Stomach (tissue), 19 donors: ENCODE data around the gene RPSA. TPM values are rescaled to one million over a fixed set of nuclear protein-coding genes. Genes with fewer than 3 reads are reported as not detected.

Experiments used
- DNase-seq, 2 donors: peaks; one replicate each; pipeline versions ENCODE4 v3.0.0 to v3.0.0-alpha.2; 2013 to 2019
- H3K27ac ChIP-seq, 5 donors: fragments of 200-600 bp in 4 of 5; sonication (generic) in 4 of 5; one replicate each; pipeline ENCODE4 v1.5.1; 2013 to 2019; ENCODE audit warnings: mild to moderate bottlenecking in 1 of 5, moderate library complexity in 1 of 5
- H3K27me3 ChIP-seq, 3 donors: fragments of 200-600 bp; sonication (generic); one replicate each; pipeline ENCODE4 v1.5.1; 2017 to 2019; ENCODE audit warnings: mixed run types in 1 of 3
- H3K36me3 ChIP-seq, 4 donors: fragments of 200-600 bp; sonication (generic); 1 replicate in 3 of 4; 2 replicates in 1 of 4; pipeline ENCODE4 v1.5.1; 2016 to 2019
- H3K4me1 ChIP-seq, 4 donors: fragments of 200-600 bp; sonication (generic); one replicate each; pipeline ENCODE4 v1.5.1; 2016 to 2019
- H3K4me3 ChIP-seq, 4 donors: fragments of 200-600 bp; sonication (generic) in 3 of 4; one replicate each; pipeline ENCODE4 v1.5.1; 2016 to 2019; ENCODE audit warnings: mild to moderate bottlenecking in 1 of 4
- H3K9me3 ChIP-seq, 4 donors: fragments of 200-600 bp; sonication (generic); one replicate each; pipeline ENCODE4 v1.5.1; 2016 to 2019
- CTCF ChIP-seq, 7 experiments: fragments of 450-650 bp in 4 of 7; fragments of 200-600 bp in 3 of 7; sonication (generic) in 3 of 7; IDR thresholded peaks; one replicate each; pipeline ENCODE4 v1.5.1; 2016 to 2019; ENCODE audit warnings: antibody characterized with exemption in 7 of 7, control low read depth in 2 of 7, mild to moderate bottlenecking in 1 of 7
- EP300 ChIP-seq: sonication (generic); formaldehyde crosslinking; IDR thresholded peaks from one replicate; pipeline ENCODE4 v1.6.1; 2017; ENCODE audit warnings: antibody characterized with exemption
- POLR2A ChIP-seq, 4 donors: fragments of 450-650 bp; IDR thresholded peaks; one replicate each; pipeline ENCODE4 v1.6.1; 2016; ENCODE audit warnings: antibody characterized with exemption in 4 of 4, control low read depth in 2 of 4, mild to moderate bottlenecking in 1 of 4, moderate library complexity in 1 of 4
- POLR2AphosphoS5 ChIP-seq, 3 donors: sonication (generic); formaldehyde crosslinking; IDR thresholded peaks; one replicate each; pipeline ENCODE4 v1.6.1; 2016; ENCODE audit warnings: antibody characterized with exemption in 3 of 3
- whole genome bisulfite sequencing, 5 donors: extraction: QIAGEN DNeasy Blood & Tissue Kit in 3 of 5; methylation state at CpG; one replicate each; pipeline versions ENCODE4 v1.1.5 to v1.1.7; 2013 to 2018; 5-methylcytosine and 5-hydroxymethylcytosine counted together
- intact Hi-C: fragments of 100-400 bp; cut with DNase I; formaldehyde crosslinking; loops from one replicate; pipeline ENCODE4 v1.15.1; 2023; ENCODE audit warnings: low total_unique reads
- long read RNA-seq, 10 donors: transcript quantifications; one replicate each; lab custom pipeline, GENCODE V29; 2026
- polyA plus RNA-seq, 3 donors: library from polyadenylated mRNA; stranded (reverse); fragments of 200-250 nt; gene quantifications; one replicate each; pipeline ENCODE4 v1.2.3, GENCODE V29; 2013
- total RNA-seq, 5 donors: library from RNA; depleted of rRNA; stranded (reverse); fragments of >200 nt; gene quantifications; one replicate each; pipeline versions ENCODE4 v1.1.0 to v1.2.3, GENCODE V29; 2014 to 2016
- donor health status: healthy with polysubstance abuse.
- donor health status: Bipolar disorder and iron deficiency.
- donor health status: healthy.

Gene RPSA
- total RNA-seq (1,000 to 10,000 TPM in 1 of 5 donors, 100 to 1,000 TPM in 4; 346 to 1,202 (median 723) TPM), polyA plus RNA-seq (1,000 to 10,000 TPM; 1,543 to 2,119 (median 2,100) TPM)
- long read RNA-seq, donor 1, transcript RPSA-201 (7 exons, 1,171 nt): major isoform, 130 of 174 reads
- long read RNA-seq, donor 1, transcript RPSA-207 (5 exons, 1,227 nt): minor isoform, 5 of 174 reads
- long read RNA-seq, donor 1, partial matches to known transcripts: 19 of 174 reads
- long read RNA-seq, donor 1, other reads (novel, unspliced or antisense): 10 of 174 reads
- long read RNA-seq, donor 2, transcript RPSA-201 (7 exons, 1,171 nt): major isoform, 185 of 235 reads
- long read RNA-seq, donor 2, partial matches to known transcripts: 33 of 235 reads
- long read RNA-seq, donor 2, other reads (novel, unspliced or antisense): 11 of 235 reads
- long read RNA-seq, donor 3, transcript RPSA-201 (7 exons, 1,171 nt): major isoform, 179 of 244 reads
- long read RNA-seq, donor 3, partial matches to known transcripts: 38 of 244 reads
- long read RNA-seq, donor 3, other reads (novel, unspliced or antisense): 21 of 244 reads
- long read RNA-seq, donor 4, transcript RPSA-201 (7 exons, 1,171 nt): major isoform, 42 of 55 reads
- long read RNA-seq, donor 4, partial matches to known transcripts: 5 of 55 reads
- long read RNA-seq, donor 4, other reads (novel, unspliced or antisense): 5 of 55 reads
- long read RNA-seq, donor 5, transcript RPSA-201 (7 exons, 1,171 nt): major isoform, 390 of 526 reads
- long read RNA-seq, donor 5, transcript RPSA-205 (2 exons, 622 nt): minor isoform, 5 of 526 reads
- long read RNA-seq, donor 5, transcript RPSA-206 (3 exons, 596 nt): minor isoform, 12 of 526 reads
- long read RNA-seq, donor 5, transcript RPSA-207 (5 exons, 1,227 nt): minor isoform, 5 of 526 reads
- long read RNA-seq, donor 5, partial matches to known transcripts: 72 of 526 reads
- long read RNA-seq, donor 5, other reads (novel, unspliced or antisense): 40 of 526 reads
- long read RNA-seq, donor 6: 0 reads
- long read RNA-seq, donor 7, transcript RPSA-206 (3 exons, 596 nt): minor isoform, 7 of 682 reads
- long read RNA-seq, donor 7, transcript RPSA-205 (2 exons, 622 nt): minor isoform, 10 of 682 reads
- long read RNA-seq, donor 7, transcript RPSA-201 (7 exons, 1,171 nt): major isoform, 487 of 682 reads
- long read RNA-seq, donor 7, partial matches to known transcripts: 97 of 682 reads
- long read RNA-seq, donor 7, other reads (novel, unspliced or antisense): 76 of 682 reads
- long read RNA-seq, donor 8, transcript RPSA-201 (7 exons, 1,171 nt): major isoform, 324 of 448 reads
- long read RNA-seq, donor 8, transcript RPSA-206 (3 exons, 596 nt): minor isoform, 6 of 448 reads
- long read RNA-seq, donor 8, transcript RPSA-205 (2 exons, 622 nt): minor isoform, 6 of 448 reads
- long read RNA-seq, donor 8, partial matches to known transcripts: 62 of 448 reads
- long read RNA-seq, donor 8, other reads (novel, unspliced or antisense): 45 of 448 reads
- long read RNA-seq, donor 9, transcript RPSA-206 (3 exons, 596 nt): minor isoform, 22 of 465 reads
- long read RNA-seq, donor 9, transcript RPSA-205 (2 exons, 622 nt): minor isoform, 10 of 465 reads
- long read RNA-seq, donor 9, transcript RPSA-201 (7 exons, 1,171 nt): major isoform, 300 of 465 reads
- long read RNA-seq, donor 9, partial matches to known transcripts: 89 of 465 reads
- long read RNA-seq, donor 9, other reads (novel, unspliced or antisense): 37 of 465 reads
- long read RNA-seq, donor 10, transcript RPSA-207 (5 exons, 1,227 nt): minor isoform, 5 of 302 reads
- long read RNA-seq, donor 10, transcript RPSA-201 (7 exons, 1,171 nt): major isoform, 238 of 302 reads
- long read RNA-seq, donor 10, partial matches to known transcripts: 31 of 302 reads
- long read RNA-seq, donor 10, other reads (novel, unspliced or antisense): 20 of 302 reads

- WGBS, 5 donors: 0 to 1% (median 0%) methylated on average over 52 to 63 of the region's 63 CpGs
- Histone ChIP-seq H3K27ac (peak within 1 kb of the TSS; percentile 77 to 92 (median 91)), H3K4me1 (peaks cover 17 to 42% (median 39%) of the 10 kb centered on the region in 4 donors), H3K36me3 (peaks cover 23 to 45% (median 38%) of the 10 kb centered on the region in 4 donors), H3K4me3 (peak within 1 kb of the TSS; percentile 58 to 93 (median 70)), H3K27me3 (no peaks in the 10 kb centered on the region), H3K9me3 (no peaks in the 10 kb centered on the region)
- intact Hi-C loops: no loop called here
- peak; percentile 77 to 100 (median 97) for TF ChIP-seq POLR2AphosphoS5 (IDR thresholded peaks at IDR 0.05)
- peak in 2 of 4 donors; percentile 90 to 93 for TF ChIP-seq POLR2A (IDR thresholded peaks at IDR 0.05)
- TF ChIP-seq EP300: no peak
- peak in 3 of 7 experiments; percentile 15 to 35 (median 24) for TF ChIP-seq CTCF (IDR thresholded peaks at IDR 0.05)
- peak; percentile 96 to 99 for DNase-seq
Measured at GRCh38 chr3:39406368-39407258, at the start of gene RPSA. RPSA (plus strand) TSS chr3:39406720; CDS start chr3:39407654, 934 bp downstream.

GRCh38 chr3:39358333-39358732, 48.2 kb upstream of the RPSA start:
- WGBS, 5 donors: 77 to 92% (median 87%) methylated on average over 3 of the region's 3 CpGs
- Histone ChIP-seq H3K27ac (no peak overlapping the region), H3K27me3 (no peaks in the 10 kb centered on the region), H3K9me3 (no peaks in the 10 kb centered on the region), H3K36me3 (no peaks in the 10 kb centered on the region), H3K4me1 (no peaks in the 10 kb centered on the region), H3K4me3 (no peak overlapping the region)
- no peak for DNase-seq
- intact Hi-C loops: no loop called here
- TF ChIP-seq POLR2A (IDR thresholded peaks at IDR 0.05) (no peak), EP300 (no peak), POLR2AphosphoS5 (IDR thresholded peaks at IDR 0.05) (no peak), CTCF (IDR thresholded peaks at IDR 0.05) (no peak)

- intact Hi-C loops: no loop called here
- no peaks in the 10 kb centered on the region for H3K36me3 ChIP-seq
- no peak overlapping the region for H3K4me3 ChIP-seq
- H3K4me1 ChIP-seq: no peaks in the 10 kb centered on the region
- no peaks in the 10 kb centered on the region for H3K9me3 ChIP-seq
- no peaks in the 10 kb centered on the region for H3K27me3 ChIP-seq
- DNase-seq: no peak
- TF ChIP-seq CTCF (IDR thresholded peaks at IDR 0.05) (no peak), EP300 (no peak), POLR2A (IDR thresholded peaks at IDR 0.05) (no peak), POLR2AphosphoS5 (IDR thresholded peaks at IDR 0.05) (no peak)
- no peak overlapping the region for H3K27ac ChIP-seq
- 73 to 81% (median 78%) methylated on average over 8 of the region's 8 CpGs for WGBS, 5 donors
Measured at GRCh38 chr3:39361252-39361927, 45.1 kb upstream of the RPSA start.
